ENCODE measurements around the gene MCEMP1. TPM values are rescaled to one million over a fixed set of nuclear protein-coding genes. Genes with fewer than 3 reads are reported as not detected.

The MCEMP1 gene
- total RNA-seq, 1 donor from 2014 or later: not detected

DNA sequence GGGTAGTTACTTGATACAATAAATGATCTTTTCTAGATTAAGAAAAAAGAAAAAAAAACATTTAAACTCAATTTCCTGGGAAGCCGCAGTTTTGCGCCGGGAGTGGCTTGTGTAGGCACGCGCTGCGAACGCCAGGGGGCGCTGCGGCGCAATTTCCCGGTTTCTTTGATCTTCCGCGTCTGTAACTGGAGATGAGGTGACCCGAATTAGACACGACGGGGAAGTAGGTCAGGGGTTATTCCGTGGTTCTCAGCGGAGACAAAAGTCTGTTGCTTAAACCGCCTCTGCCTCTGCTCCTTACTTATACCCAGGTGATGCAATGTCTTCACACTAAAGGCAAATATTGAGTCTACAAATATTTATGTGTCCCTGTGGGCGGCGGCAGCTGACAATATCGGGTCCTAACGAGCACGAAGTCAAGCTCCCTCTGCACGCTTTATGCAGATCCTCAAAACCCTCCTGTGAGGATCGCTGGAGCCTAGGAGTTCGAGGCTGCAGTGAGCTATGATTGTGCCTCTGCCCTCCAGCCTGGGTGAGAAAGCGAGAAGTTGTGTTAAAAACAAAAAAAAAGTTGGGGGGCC, 24.7 kb upstream of the MCEMP1 start:
- Histone ChIP-seq H3K79me2 (ENCODE audit: insufficient read depth, low read length) (no peaks in the 10 kb centered on the region), H3K9me3 (ENCODE audit: insufficient read depth, low read depth, low read length) (no peaks in the 10 kb centered on the region), H3K4me1 (ENCODE audit: insufficient read depth, low read length) (no peaks in the 10 kb centered on the region), H3K9ac (ENCODE audit: low read length) (no peak overlapping the region), H3K27ac (ENCODE audit: low read depth, low read length) (no peak overlapping the region), H3K36me3 (ENCODE audit: insufficient read depth, low read length) (no peaks in the 10 kb centered on the region), H3K4me3 (ENCODE audit: insufficient read depth, low read depth, low read length) (no peak overlapping the region), H3K4me2 (ENCODE audit: low read length) (peak overlapping the region; percentile 72), H2AFZ (ENCODE audit: low read depth, low read length) (peak overlapping the region; percentile 68), H4K20me1 (ENCODE audit: insufficient read depth, low read length) (no peaks in the 10 kb centered on the region), H3K27me3 (ENCODE audit: insufficient read depth, low read length) (peaks cover 2% of the 10 kb centered on the region)
- peaks cover 37% of the 10 kb centered on the region for H3K27me3 Mint-ChIP-seq (ENCODE audit: low read depth, unreplicated experiment)
- peak; percentile 25 for DNase-seq (ENCODE audit: low read depth)
- FAIRE-seq: no peak
- no peaks in the 10 kb centered on the region for H3K36me3 Mint-ChIP-seq (ENCODE audit: low read depth, unreplicated experiment)
- peak overlapping the region; percentile 60 for H3K4me3 Mint-ChIP-seq (ENCODE audit: unreplicated experiment)
- no peaks in the 10 kb centered on the region for H3K9me3 Mint-ChIP-seq (ENCODE audit: unreplicated experiment)
- TF ChIP-seq, protein P1, sequence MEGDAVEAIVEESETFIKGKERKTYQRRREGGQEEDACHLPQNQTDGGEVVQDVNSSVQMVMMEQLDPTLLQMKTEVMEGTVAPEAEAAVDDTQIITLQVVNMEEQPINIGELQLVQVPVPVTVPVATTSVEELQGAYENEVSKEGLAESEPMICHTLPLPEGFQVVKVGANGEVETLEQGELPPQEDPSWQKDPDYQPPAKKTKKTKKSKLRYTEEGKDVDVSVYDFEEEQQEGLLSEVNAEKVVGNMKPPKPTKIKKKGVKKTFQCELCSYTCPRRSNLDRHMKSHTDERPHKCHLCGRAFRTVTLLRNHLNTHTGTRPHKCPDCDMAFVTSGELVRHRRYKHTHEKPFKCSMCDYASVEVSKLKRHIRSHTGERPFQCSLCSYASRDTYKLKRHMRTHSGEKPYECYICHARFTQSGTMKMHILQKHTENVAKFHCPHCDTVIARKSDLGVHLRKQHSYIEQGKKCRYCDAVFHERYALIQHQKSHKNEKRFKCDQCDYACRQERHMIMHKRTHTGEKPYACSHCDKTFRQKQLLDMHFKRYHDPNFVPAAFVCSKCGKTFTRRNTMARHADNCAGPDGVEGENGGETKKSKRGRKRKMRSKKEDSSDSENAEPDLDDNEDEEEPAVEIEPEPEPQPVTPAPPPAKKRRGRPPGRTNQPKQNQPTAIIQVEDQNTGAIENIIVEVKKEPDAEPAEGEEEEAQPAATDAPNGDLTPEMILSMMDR (IDR thresholded peaks at IDR 0.05; ENCODE audit: insufficient read depth, low read depth, low read length): peak; percentile 97
- no peak for TF ChIP-seq EZH2 (IDR thresholded peaks at IDR 0.05; ENCODE audit: insufficient read depth, low read length)
- no peaks in the 10 kb centered on the region for H3K4me1 Mint-ChIP-seq (ENCODE audit: low read depth, unreplicated experiment)
- peak overlapping the region; percentile 77 for H3K27ac Mint-ChIP-seq (ENCODE audit: unreplicated experiment)

DNA sequence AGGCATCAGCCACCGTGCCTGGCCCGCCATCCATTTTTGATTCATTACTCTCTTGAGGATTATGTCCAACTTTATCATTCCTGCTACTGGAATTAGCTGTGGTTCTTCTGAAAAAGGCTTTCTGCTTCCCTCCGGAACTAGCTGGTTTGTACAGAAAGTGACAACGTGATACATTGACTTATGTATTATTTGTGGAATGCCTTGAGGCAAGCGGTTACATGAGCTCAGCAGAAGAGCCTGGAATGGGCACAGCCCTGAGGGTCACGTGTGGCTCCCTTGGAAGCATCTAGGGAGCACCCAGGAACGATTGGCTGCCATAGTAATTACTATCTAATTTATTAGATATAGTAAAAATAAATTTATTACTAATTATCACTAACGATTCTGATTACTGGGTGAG, 22.5 kb upstream of the MCEMP1 start:
- Mint-ChIP-seq H3K27me3 (ENCODE audit: low read depth, unreplicated experiment) (peaks cover 47% of the 10 kb centered on the region), H3K4me3 (ENCODE audit: unreplicated experiment) (no peak overlapping the region), H3K36me3 (ENCODE audit: low read depth, unreplicated experiment) (no peaks in the 10 kb centered on the region), H3K4me1 (ENCODE audit: low read depth, unreplicated experiment) (no peaks in the 10 kb centered on the region), H3K9me3 (ENCODE audit: unreplicated experiment) (no peaks in the 10 kb centered on the region), H3K27ac (ENCODE audit: unreplicated experiment) (no peak overlapping the region)
- Histone ChIP-seq H3K4me3 (ENCODE audit: insufficient read depth, low read depth, low read length) (no peak overlapping the region), H3K9me3 (ENCODE audit: insufficient read depth, low read depth, low read length) (no peaks in the 10 kb centered on the region), H2AFZ (ENCODE audit: low read depth, low read length) (no peak overlapping the region), H3K27me3 (ENCODE audit: insufficient read depth, low read length) (peaks cover 2% of the 10 kb centered on the region), H3K79me2 (ENCODE audit: insufficient read depth, low read length) (no peaks in the 10 kb centered on the region), H3K4me1 (ENCODE audit: insufficient read depth, low read length) (no peaks in the 10 kb centered on the region), H3K4me2 (ENCODE audit: low read length) (no peak overlapping the region), H3K27ac (ENCODE audit: low read depth, low read length) (no peak overlapping the region), H3K36me3 (ENCODE audit: insufficient read depth, low read length) (no peaks in the 10 kb centered on the region), H4K20me1 (ENCODE audit: insufficient read depth, low read length) (no peaks in the 10 kb centered on the region), H3K9ac (ENCODE audit: low read length) (no peak overlapping the region)
- no peak for FAIRE-seq
- TF ChIP-seq, protein P1 (IDR thresholded peaks at IDR 0.05; ENCODE audit: insufficient read depth, low read depth, low read length): no peak
- no peak for TF ChIP-seq EZH2 (IDR thresholded peaks at IDR 0.05; ENCODE audit: insufficient read depth, low read length)
- DNase-seq (ENCODE audit: low read depth): no peak

DNA sequence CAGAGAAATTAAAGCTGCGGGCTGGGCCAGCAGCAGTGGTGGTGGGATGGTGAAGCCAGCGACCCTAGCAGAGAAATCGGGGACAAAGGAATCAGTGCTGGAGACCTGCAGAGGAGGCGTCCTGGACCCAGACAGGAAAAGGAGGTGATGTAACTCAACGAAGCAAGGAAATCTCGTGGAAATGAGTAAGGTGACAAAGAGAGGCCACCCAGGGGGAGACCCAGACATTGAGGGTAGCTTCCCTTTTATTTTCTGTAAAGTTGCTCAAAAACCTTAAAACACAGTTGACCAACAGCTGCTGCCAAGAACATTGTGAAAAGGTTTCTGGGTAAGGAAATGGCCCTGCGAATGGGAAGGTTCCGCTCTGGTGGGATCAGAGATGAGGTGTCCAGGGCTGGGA, 21.3 kb upstream of the MCEMP1 start:
- no peak overlapping the region for H3K4me3 ChIP-seq (ENCODE audit: insufficient read depth, low read depth, low read length)
- TF ChIP-seq, protein P1 (IDR thresholded peaks at IDR 0.05; ENCODE audit: insufficient read depth, low read depth, low read length): no peak
- Mint-ChIP-seq H3K9me3 (ENCODE audit: unreplicated experiment) (no peaks in the 10 kb centered on the region), H3K27ac (ENCODE audit: unreplicated experiment) (peak overlapping the region; percentile 12), H3K4me1 (ENCODE audit: low read depth, unreplicated experiment) (no peaks in the 10 kb centered on the region), H3K27me3 (ENCODE audit: low read depth, unreplicated experiment) (peaks cover 45% of the 10 kb centered on the region), H3K36me3 (ENCODE audit: low read depth, unreplicated experiment) (no peaks in the 10 kb centered on the region), H3K4me3 (ENCODE audit: unreplicated experiment) (no peak overlapping the region)
- FAIRE-seq (no peak), DNase-seq (ENCODE audit: low read depth) (no peak)
- no peaks in the 10 kb centered on the region for H3K4me1 ChIP-seq (ENCODE audit: insufficient read depth, low read length)
- H3K27ac ChIP-seq (ENCODE audit: low read depth, low read length): no peak overlapping the region
- no peaks in the 10 kb centered on the region for H3K9me3 ChIP-seq (ENCODE audit: insufficient read depth, low read depth, low read length)
- H4K20me1 ChIP-seq (ENCODE audit: insufficient read depth, low read length): no peaks in the 10 kb centered on the region
- H3K79me2 ChIP-seq (ENCODE audit: insufficient read depth, low read length): no peaks in the 10 kb centered on the region
- peaks cover 4% of the 10 kb centered on the region for H3K27me3 ChIP-seq (ENCODE audit: insufficient read depth, low read length)
- no peak overlapping the region for H3K4me2 ChIP-seq (ENCODE audit: low read length)
- H2AFZ ChIP-seq (ENCODE audit: low read depth, low read length): no peak overlapping the region
- no peak overlapping the region for H3K9ac ChIP-seq (ENCODE audit: low read length)
- H3K36me3 ChIP-seq (ENCODE audit: insufficient read depth, low read length): no peaks in the 10 kb centered on the region

All from astrocyte (in vitro differentiated cells and primary cell).